T-cell (primary cell): ENCODE measurements around the gene COL11A1. TPM values are rescaled to one million over a fixed set of nuclear protein-coding genes. Genes with fewer than 3 reads are reported as not detected.
A peak's percentile ranks its signal among the peaks of the same experiment; 100 is the strongest.

Experiments used
- ATAC-seq, 4 experiments: fragments of 200-7000 bp in 3 of 4; fragments of 150-1000 bp in 1 of 4; cut with Tn5 transposase; replicated peaks in 1 of 4; 1 replicate in 3 of 4; 2 replicates in 1 of 4; pipeline ENCODE4 v1.10.0; 2021; ENCODE audit warnings: moderate library complexity in 3 of 4, mild to moderate bottlenecking in 2 of 4, moderate number of reproducible peaks in 1 of 4
- CTCF ChIA-PET, 2 donors: fragments of 300-600 bp; sonication (Branson Sonifier 250); formaldehyde crosslinking; loops; one replicate each; lab custom pipeline; 2022; ENCODE audit warnings: antibody characterized with exemption in 2 of 2; lab: Charles Lee
- POLR2A ChIA-PET, 2 donors: fragments of 300-600 bp; sonication (Branson Sonifier 250); formaldehyde crosslinking; loops; one replicate each; lab custom pipeline; 2022; ENCODE audit warnings: antibody characterized with exemption in 2 of 2; lab: Charles Lee
- DNase-seq, 35 experiments: peaks; one replicate each; pipeline versions ENCODE4 v3.0.0 to v3.0.0-alpha.2; 2013 to 2023
- H3K27ac ChIP-seq: one replicate; pipeline ENCODE4 v1.5.1; 2013; ENCODE audit warnings: low read length
- H3K27me3 ChIP-seq, 2 experiments: replicated peaks in 1 of 2; 1 replicate in 1 of 2; 2 replicates in 1 of 2; pipeline versions ENCODE4 v1.6.1 to v1.7.0; 2013; ENCODE audit warnings: low read length in 1 of 2, mixed read lengths in 1 of 2; ENCODE audit not compliant: control insufficient read depth in 2 of 2, insufficient read depth in 2 of 2; ENCODE audit errors: extremely low read depth in 1 of 2
- H3K36me3 ChIP-seq, 2 donors: 1 replicate in 1 of 2; 2 replicates in 1 of 2; pipeline versions ENCODE4 v1.6.1 to v1.7.0; 2013; ENCODE audit warnings: low read length in 1 of 2; ENCODE audit not compliant: control insufficient read depth in 2 of 2, insufficient read depth in 1 of 2; ENCODE audit errors: extremely low read depth in 1 of 2
- H3K4me1 ChIP-seq, 2 experiments: 1 replicate in 1 of 2; 2 replicates in 1 of 2; pipeline versions ENCODE4 v1.6.1 to v1.7.0; 2013; ENCODE audit warnings: low read length in 2 of 2, mixed read lengths in 1 of 2; ENCODE audit not compliant: insufficient read depth in 2 of 2, control insufficient read depth in 1 of 2; ENCODE audit errors: extremely low read depth in 1 of 2
- H3K4me3 ChIP-seq, 2 donors: 1 replicate in 1 of 2; 2 replicates in 1 of 2; pipeline versions ENCODE4 v1.5.1 to v1.7.0; 2013; ENCODE audit warnings: mild to moderate bottlenecking in 2 of 2, low read length in 1 of 2, moderate library complexity in 1 of 2; ENCODE audit not compliant: control insufficient read depth in 1 of 2; ENCODE audit errors: extremely low read depth in 1 of 2
- H3K9me3 ChIP-seq: 2 replicates; pipeline ENCODE4 v1.7.0; 2013
- H3K27ac Mint-ChIP-seq, 2 donors: one replicate each; pipeline ENCODE4 v1.8.0; 2020 to 2021; ENCODE audit warnings: mild to moderate bottlenecking in 2 of 2, mixed read lengths in 2 of 2
- H3K27me3 Mint-ChIP-seq, 2 donors: one replicate each; pipeline ENCODE4 v1.8.0; 2021 to 2022; ENCODE audit warnings: mixed read lengths in 2 of 2
- H3K36me3 Mint-ChIP-seq: one replicate; pipeline ENCODE4 v1.8.0; 2021; ENCODE audit warnings: mixed read lengths
- H3K4me1 Mint-ChIP-seq, 3 donors: one replicate each; pipeline ENCODE4 v1.8.0; 2020 to 2022; ENCODE audit warnings: mixed read lengths in 3 of 3, mild to moderate bottlenecking in 1 of 3
- H3K4me3 Mint-ChIP-seq, 3 donors: one replicate each; pipeline ENCODE4 v1.8.0; 2020 to 2022; ENCODE audit warnings: mild to moderate bottlenecking in 3 of 3, mixed read lengths in 3 of 3, moderate library complexity in 3 of 3
- H3K9me3 Mint-ChIP-seq, 3 donors: one replicate each; pipeline ENCODE4 v1.8.0; 2020 to 2022; ENCODE audit warnings: mixed read lengths in 3 of 3
- WGBS: methylation state at CpG from one replicate; pipeline ENCODE4 v1.1.5; 2013; ENCODE audit warnings: missing lambda C conversion rate; ENCODE audit not compliant: insufficient coverage; 5-methylcytosine and 5-hydroxymethylcytosine counted together
- total RNA-seq, 35 experiments: library from RNA in 6 of 35; stranded (reverse) in 6 of 35; fragments of 120-200 nt in 1 of 35; gene quantifications; one replicate each; pipeline versions ENCODE4 v1.2.1 to v1.2.4 and lab custom pipeline; 2013 to 2026

The COL11A1 gene
- total RNA-seq, 5 donors from 2014 or later (not counting 1 experiment from before 2014, with no cell fraction given): 0.07 to 0.13 TPM; not detected in 3

DNA sequence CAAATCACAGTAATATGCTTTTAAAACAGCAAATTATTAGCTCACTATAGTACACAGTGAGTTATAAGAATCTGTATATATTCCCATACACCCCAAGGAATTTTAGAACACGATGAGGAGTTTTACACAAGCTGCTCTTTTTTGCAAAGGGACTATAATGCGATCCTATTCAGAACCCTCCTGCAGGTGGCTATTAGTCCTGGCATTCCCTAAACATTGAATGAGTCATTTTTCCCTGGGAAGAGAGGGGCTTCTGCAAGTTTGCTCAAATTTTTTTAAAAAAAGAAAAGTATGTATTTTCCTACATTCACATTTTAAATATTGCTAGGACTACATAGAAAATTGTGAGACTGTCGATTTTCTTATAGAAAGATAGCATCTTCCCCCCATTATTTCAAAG is 106.3 kb downstream of the COL11A1 start:
- peaks cover 0 to 2% (median 0%) of the 10 kb centered on the region in 3 donors for H3K9me3 Mint-ChIP-seq
- Histone ChIP-seq H3K4me3 (no peak overlapping the region), H3K9me3 (no peaks in the 10 kb centered on the region), H3K27me3 (no peaks in the 10 kb centered on the region), H3K27ac (no peak overlapping the region), H3K4me1 (no peaks in the 10 kb centered on the region), H3K36me3 (no peaks in the 10 kb centered on the region)
- H3K4me1 Mint-ChIP-seq: no peaks in the 10 kb centered on the region
- ChIA-PET CTCF (no interaction called here), POLR2A (no interaction called here)
- H3K27ac Mint-ChIP-seq: no peak overlapping the region
- H3K36me3 Mint-ChIP-seq: no peaks in the 10 kb centered on the region
- no CpG with 5 or more reads among the region's 3 CpGs for WGBS
- DNase-seq (no peak), ATAC-seq (no peak)
- no peak overlapping the region for H3K4me3 Mint-ChIP-seq
- H3K27me3 Mint-ChIP-seq: no peaks in the 10 kb centered on the region

DNA sequence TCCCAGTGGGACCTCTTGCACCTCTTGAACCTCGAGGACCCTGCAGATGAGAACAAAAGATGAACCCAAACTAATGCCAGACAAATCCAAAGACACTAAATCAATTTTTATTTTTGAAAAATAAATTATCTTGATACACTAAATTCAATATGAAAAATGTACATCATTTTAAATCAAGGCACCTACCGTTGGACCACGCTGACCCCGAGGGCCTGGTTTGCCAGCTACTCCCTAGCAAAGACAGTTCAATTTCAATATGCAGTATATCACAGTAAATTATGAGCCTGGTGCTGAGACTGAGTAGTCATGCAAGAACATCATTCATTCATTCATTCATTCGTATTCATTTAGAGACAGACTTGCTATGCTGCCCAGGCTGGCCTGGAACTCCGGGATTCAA is 129.4 kb downstream of the COL11A1 start:
- Mint-ChIP-seq H3K4me3 (no peak overlapping the region), H3K9me3 (no peaks in the 10 kb centered on the region)
- CTCF ChIA-PET: no interaction called here

GRCh38 chr1:102977292-102977691 is 131.0 kb downstream of the COL11A1 start:
- Mint-ChIP-seq H3K27me3 (no peaks in the 10 kb centered on the region), H3K27ac (no peak overlapping the region), H3K4me3 (no peak overlapping the region), H3K9me3 (no peaks in the 10 kb centered on the region), H3K36me3 (no peaks in the 10 kb centered on the region), H3K4me1 (no peaks in the 10 kb centered on the region)
- no peaks in the 10 kb centered on the region for H3K4me1 ChIP-seq
- no peak for ATAC-seq
- no peak for DNase-seq
- no peaks in the 10 kb centered on the region for H3K36me3 ChIP-seq
- no peak overlapping the region for H3K27ac ChIP-seq
- ChIA-PET POLR2A (no interaction called here), CTCF (no interaction called here)
- no peaks in the 10 kb centered on the region for H3K27me3 ChIP-seq
- no peak overlapping the region for H3K4me3 ChIP-seq
- H3K9me3 ChIP-seq: no peaks in the 10 kb centered on the region

More for the DNA sequence above, 129.4 kb downstream of the COL11A1 start:
- Histone ChIP-seq H3K36me3 (no peaks in the 10 kb centered on the region), H3K27ac (no peak overlapping the region), H3K27me3 (no peaks in the 10 kb centered on the region), H3K4me3 (no peak overlapping the region), H3K9me3 (no peaks in the 10 kb centered on the region), H3K4me1 (no peaks in the 10 kb centered on the region)
- Mint-ChIP-seq H3K36me3 (no peaks in the 10 kb centered on the region), H3K4me1 (no peaks in the 10 kb centered on the region), H3K27me3 (no peaks in the 10 kb centered on the region), H3K27ac (no peak overlapping the region)
- DNase-seq (no peak), ATAC-seq (no peak)
- WGBS: 72% methylated on average over 3 of the region's 6 CpGs
- POLR2A ChIA-PET: no interaction called here

- WGBS: 78% methylated on average over 7 of the region's 17 CpGs
- ATAC-seq (no peak), DNase-seq (peak in 1 of 35 experiments; percentile 22)
- ChIA-PET POLR2A (no interaction called here), CTCF (interaction anchor here (0.7 to 1.2 kb wide), 3 partner anchors 9 to 1450 kb away, joined by 3 to 4 read pairs (median 4); no protein-coding TSS in a partner anchor)
- no peaks in the 10 kb centered on the region for H3K9me3 ChIP-seq
- Mint-ChIP-seq H3K9me3 (no peaks in the 10 kb centered on the region), H3K27ac (no peak overlapping the region), H3K27me3 (no peaks in the 10 kb centered on the region), H3K36me3 (no peaks in the 10 kb centered on the region), H3K4me3 (no peak overlapping the region), H3K4me1 (no peaks in the 10 kb centered on the region)
- no peaks in the 10 kb centered on the region for H3K27me3 ChIP-seq
- H3K4me1 ChIP-seq: no peaks in the 10 kb centered on the region
- no peaks in the 10 kb centered on the region for H3K36me3 ChIP-seq
- H3K27ac ChIP-seq: no peak overlapping the region
- no peak overlapping the region for H3K4me3 ChIP-seq
These were observed 137.7 kb downstream of the COL11A1 start for GRCh38 chr1:102970496-102971078.

DNA sequence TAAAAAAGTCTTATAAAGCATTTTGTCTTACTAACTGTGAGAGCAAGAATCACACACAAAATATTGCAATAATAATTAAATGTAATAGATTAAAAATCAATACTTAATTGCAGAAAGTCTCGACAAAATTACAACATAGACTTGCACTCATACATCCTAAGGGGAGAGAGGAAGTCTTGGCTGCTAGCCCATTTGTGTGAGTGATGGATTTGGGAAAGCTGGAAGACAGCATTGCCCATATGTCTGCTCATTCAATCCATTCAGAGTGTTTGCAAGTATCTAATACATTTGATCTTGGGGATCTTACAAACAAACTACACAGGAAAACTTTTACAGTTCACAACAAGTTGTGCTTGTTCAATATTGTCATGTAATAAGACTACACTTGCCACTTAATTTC is 140.5 kb downstream of the COL11A1 start:
- Mint-ChIP-seq H3K4me3 (no peak overlapping the region), H3K36me3 (no peaks in the 10 kb centered on the region), H3K27me3 (no peaks in the 10 kb centered on the region), H3K4me1 (no peaks in the 10 kb centered on the region), H3K27ac (no peak overlapping the region), H3K9me3 (no peaks in the 10 kb centered on the region)
- no peak overlapping the region for H3K4me3 ChIP-seq
- H3K9me3 ChIP-seq: no peaks in the 10 kb centered on the region
- H3K27ac ChIP-seq: no peak overlapping the region
- H3K36me3 ChIP-seq: no peaks in the 10 kb centered on the region
- ATAC-seq (no peak), DNase-seq (no peak)
- CTCF ChIA-PET: no interaction called here
- no CpG with 5 or more reads among the region's 1 CpG for WGBS
- H3K27me3 ChIP-seq: no peaks in the 10 kb centered on the region
- H3K4me1 ChIP-seq: no peaks in the 10 kb centered on the region
- POLR2A ChIA-PET: no interaction called here

- Histone ChIP-seq H3K9me3 (no peaks in the 10 kb centered on the region), H3K4me1 (no peaks in the 10 kb centered on the region), H3K27me3 (no peaks in the 10 kb centered on the region), H3K4me3 (no peak overlapping the region), H3K36me3 (no peaks in the 10 kb centered on the region), H3K27ac (no peak overlapping the region)
- no peaks in the 10 kb centered on the region for H3K36me3 Mint-ChIP-seq
- H3K27ac Mint-ChIP-seq: no peak overlapping the region
- WGBS: no CpG with 5 or more reads among the region's 2 CpGs
- H3K27me3 Mint-ChIP-seq: no peaks in the 10 kb centered on the region
- ChIA-PET CTCF (interaction anchor here in 1 of 2 donors (1.2 kb wide), 1 partner anchor 9 kb away, joined by 4 read pairs; no protein-coding TSS in a partner anchor), POLR2A (no interaction called here)
- H3K4me3 Mint-ChIP-seq: no peak overlapping the region
- DNase-seq (no peak), ATAC-seq (no peak)
- H3K9me3 Mint-ChIP-seq: no peaks in the 10 kb centered on the region
- no peaks in the 10 kb centered on the region for H3K4me1 Mint-ChIP-seq
These were observed 146.8 kb downstream of the COL11A1 start for GRCh38 chr1:102961549-102961948.

DNA sequence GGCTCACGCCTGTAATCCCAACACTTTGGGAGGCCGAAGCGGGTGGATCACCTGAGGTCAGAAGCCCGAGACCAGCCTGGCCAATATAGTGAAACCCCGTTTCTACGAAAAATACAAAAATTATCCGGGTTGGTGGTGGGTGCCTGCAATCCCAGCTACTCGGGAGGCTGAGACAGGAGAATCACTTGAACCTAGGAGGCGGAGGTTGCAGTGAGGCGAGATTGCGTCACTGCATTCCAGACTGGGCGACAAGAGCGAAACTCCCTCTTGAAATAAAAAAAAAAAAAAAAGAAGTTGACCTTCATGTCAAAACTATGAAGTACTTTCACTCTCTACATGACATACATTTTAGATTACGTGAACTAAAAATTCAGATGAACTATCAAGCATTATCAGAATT is 153.7 kb downstream of the COL11A1 start:
- CTCF ChIA-PET: no interaction called here
- DNase-seq: no peak
- H3K9me3 Mint-ChIP-seq: peaks cover 0 to 6% (median 0%) of the 10 kb centered on the region in 3 donors

More for the DNA sequence above, 153.7 kb downstream of the COL11A1 start:
- no peaks in the 10 kb centered on the region for H3K36me3 ChIP-seq
- no peaks in the 10 kb centered on the region for H3K4me1 ChIP-seq
- no peaks in the 10 kb centered on the region for H3K27me3 ChIP-seq
- whole genome bisulfite sequencing: 90% methylated on average over 7 of the region's 14 CpGs
- H3K4me1 Mint-ChIP-seq: no peaks in the 10 kb centered on the region
- H3K4me3 ChIP-seq: no peak overlapping the region
- POLR2A ChIA-PET: no interaction called here
- H3K27ac ChIP-seq: no peak overlapping the region
- H3K4me3 Mint-ChIP-seq: no peak overlapping the region
- H3K36me3 Mint-ChIP-seq: no peaks in the 10 kb centered on the region
- no peaks in the 10 kb centered on the region for H3K27me3 Mint-ChIP-seq
- no peaks in the 10 kb centered on the region for H3K9me3 ChIP-seq
- ATAC-seq: no peak
- H3K27ac Mint-ChIP-seq: no peak overlapping the region
